ENCODE measurements around the gene SLC25A31. TPM values are rescaled to one million over a fixed set of nuclear protein-coding genes. Genes with fewer than 3 reads are reported as not detected.

SLC25A31 gene
- total RNA-seq, 1 donor from 2014 or later: not detected

DNA sequence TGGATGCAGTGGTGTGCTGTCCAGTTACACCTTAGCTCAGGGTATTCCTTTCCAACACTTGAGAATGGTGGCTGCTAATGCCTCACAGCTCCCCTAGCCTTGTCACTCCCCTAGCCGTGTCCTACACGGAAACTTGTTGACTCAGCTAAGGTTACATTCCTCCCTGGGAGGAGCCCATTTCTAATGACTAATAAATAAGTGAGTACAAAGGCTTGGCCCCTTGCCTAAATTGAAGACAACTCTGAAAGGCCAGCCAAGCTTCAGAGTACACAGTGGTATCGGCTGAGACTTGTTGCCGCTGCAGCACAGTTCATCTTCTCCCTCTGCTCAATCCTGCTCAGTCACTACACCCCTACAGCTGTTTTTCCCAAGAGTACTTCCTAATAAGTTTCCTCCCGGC is 21.2 kb upstream of the SLC25A31 start:
- Histone ChIP-seq H3K27ac (no peak overlapping the region), H3K36me3 (peaks cover 20% of the 10 kb centered on the region), H3K4me1 (no peaks in the 10 kb centered on the region), H3K27me3 (ENCODE audit: low read depth) (no peaks in the 10 kb centered on the region), H3K9me3 (no peaks in the 10 kb centered on the region), H3K4me3 (no peak overlapping the region)
- DNase-seq (no peak), ATAC-seq (peak; percentile 68 to 78)
- intact Hi-C loops (cut with DNase I): no loop called here
- TF ChIP-seq, protein P1, sequence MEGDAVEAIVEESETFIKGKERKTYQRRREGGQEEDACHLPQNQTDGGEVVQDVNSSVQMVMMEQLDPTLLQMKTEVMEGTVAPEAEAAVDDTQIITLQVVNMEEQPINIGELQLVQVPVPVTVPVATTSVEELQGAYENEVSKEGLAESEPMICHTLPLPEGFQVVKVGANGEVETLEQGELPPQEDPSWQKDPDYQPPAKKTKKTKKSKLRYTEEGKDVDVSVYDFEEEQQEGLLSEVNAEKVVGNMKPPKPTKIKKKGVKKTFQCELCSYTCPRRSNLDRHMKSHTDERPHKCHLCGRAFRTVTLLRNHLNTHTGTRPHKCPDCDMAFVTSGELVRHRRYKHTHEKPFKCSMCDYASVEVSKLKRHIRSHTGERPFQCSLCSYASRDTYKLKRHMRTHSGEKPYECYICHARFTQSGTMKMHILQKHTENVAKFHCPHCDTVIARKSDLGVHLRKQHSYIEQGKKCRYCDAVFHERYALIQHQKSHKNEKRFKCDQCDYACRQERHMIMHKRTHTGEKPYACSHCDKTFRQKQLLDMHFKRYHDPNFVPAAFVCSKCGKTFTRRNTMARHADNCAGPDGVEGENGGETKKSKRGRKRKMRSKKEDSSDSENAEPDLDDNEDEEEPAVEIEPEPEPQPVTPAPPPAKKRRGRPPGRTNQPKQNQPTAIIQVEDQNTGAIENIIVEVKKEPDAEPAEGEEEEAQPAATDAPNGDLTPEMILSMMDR (IDR thresholded peaks at IDR 0.05): no peak

DNA sequence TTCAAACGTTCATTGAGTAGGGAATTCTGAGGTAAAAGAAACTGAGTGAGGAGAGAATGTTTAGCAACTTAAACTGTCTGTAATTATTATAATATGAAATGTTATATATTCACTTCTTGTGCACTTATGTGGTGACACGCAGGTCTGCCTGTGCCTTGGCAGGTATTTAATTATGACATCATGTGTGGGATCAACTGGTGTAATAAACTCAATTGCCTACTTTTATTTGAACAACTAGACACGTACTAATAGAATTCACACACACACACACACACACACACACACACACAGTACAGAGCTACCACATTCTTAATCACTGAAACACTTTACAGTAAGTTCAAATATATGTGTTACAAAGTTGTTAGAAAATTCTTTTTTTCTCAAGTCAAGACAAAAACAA is 20.7 kb upstream of the SLC25A31 start:
- intact Hi-C loops (cut with DNase I): no loop called here
- TF ChIP-seq, protein P1 (IDR thresholded peaks at IDR 0.05): no peak
- Histone ChIP-seq H3K4me3 (no peak overlapping the region), H3K27ac (no peak overlapping the region), H3K36me3 (peaks cover 17% of the 10 kb centered on the region), H3K27me3 (ENCODE audit: low read depth) (no peaks in the 10 kb centered on the region), H3K9me3 (no peaks in the 10 kb centered on the region), H3K4me1 (no peaks in the 10 kb centered on the region)
- ATAC-seq (no peak), DNase-seq (no peak)

DNA sequence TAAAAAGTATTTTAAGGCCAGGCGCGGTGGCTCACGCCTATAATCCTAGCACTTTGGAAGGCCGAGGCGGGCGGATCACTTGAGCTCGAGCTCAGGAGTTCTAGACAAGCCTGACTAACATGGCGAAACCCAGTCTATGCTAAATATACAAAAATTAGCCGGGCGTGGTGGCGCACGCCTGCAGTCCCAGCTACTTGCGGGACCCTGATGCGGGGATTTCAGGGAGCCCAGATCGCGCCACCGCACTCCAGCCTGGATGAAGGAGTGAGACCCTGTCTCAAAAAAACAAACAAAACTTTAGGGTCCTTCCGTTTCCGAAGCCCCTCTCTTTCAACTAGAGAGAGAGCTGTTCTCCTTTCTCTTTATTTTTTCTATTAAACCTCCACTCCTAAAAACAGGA is 1.2 kb downstream of the SLC25A31 start:
- no peak for ATAC-seq
- no peak for DNase-seq

DNA sequence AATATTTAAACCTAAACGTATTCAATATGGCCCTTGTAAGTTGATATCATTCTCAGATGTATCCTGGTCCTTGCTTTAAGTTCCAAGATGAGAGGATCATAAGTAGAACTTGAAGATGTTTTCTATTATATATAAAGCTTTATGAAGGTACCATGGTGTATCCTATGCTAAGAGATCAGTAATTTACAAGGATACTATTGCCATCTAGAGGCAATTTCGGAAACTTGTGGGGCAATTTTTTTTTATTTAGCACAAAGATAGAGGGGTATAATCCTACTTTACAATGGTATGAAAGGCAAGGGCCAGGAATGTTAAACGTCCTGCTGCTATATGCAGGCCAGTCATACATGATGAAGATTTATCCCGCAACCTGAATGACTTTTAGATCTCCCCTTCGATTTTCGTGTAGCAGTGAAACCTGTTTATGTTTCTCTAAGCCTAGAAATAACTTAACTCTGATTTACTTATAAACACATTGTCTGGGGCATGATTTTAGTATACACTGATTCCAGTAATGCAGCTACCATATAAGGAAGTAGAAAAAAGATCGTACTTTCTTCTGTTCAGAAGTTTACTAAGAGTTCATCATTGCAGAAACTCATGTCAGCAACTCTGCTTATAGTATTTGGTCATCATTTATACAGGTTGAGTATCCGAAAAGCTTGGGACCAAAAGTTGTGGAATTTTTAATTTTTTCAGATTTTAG is 2.6 kb downstream of the SLC25A31 start:
- no peaks in the 10 kb centered on the region for H3K27me3 ChIP-seq (ENCODE audit: low read depth)
- no peaks in the 10 kb centered on the region for H3K9me3 ChIP-seq
- no peak for ATAC-seq
- H3K27ac ChIP-seq: no peak overlapping the region
- H3K36me3 ChIP-seq: no peaks in the 10 kb centered on the region
- intact Hi-C loops (cut with DNase I): loop anchor here (5.0 kb wide), 1 partner anchor 125 kb away; no protein-coding TSS in a partner anchor
- TF ChIP-seq, protein P1 (IDR thresholded peaks at IDR 0.05): peak; percentile 60
- no peak for DNase-seq
- no peak overlapping the region for H3K4me3 ChIP-seq
- H3K4me1 ChIP-seq: no peaks in the 10 kb centered on the region

More for the DNA sequence above, 1.2 kb downstream of the SLC25A31 start:
- Histone ChIP-seq H3K9me3 (no peaks in the 10 kb centered on the region), H3K27me3 (ENCODE audit: low read depth) (no peaks in the 10 kb centered on the region), H3K27ac (no peak overlapping the region), H3K36me3 (no peaks in the 10 kb centered on the region), H3K4me3 (no peak overlapping the region), H3K4me1 (no peaks in the 10 kb centered on the region)
- intact Hi-C loops (cut with DNase I): loop anchor here (5.0 kb wide), 1 partner anchor 124 kb away; no protein-coding TSS in a partner anchor
- TF ChIP-seq, protein P1 (IDR thresholded peaks at IDR 0.05): no peak

DNA sequence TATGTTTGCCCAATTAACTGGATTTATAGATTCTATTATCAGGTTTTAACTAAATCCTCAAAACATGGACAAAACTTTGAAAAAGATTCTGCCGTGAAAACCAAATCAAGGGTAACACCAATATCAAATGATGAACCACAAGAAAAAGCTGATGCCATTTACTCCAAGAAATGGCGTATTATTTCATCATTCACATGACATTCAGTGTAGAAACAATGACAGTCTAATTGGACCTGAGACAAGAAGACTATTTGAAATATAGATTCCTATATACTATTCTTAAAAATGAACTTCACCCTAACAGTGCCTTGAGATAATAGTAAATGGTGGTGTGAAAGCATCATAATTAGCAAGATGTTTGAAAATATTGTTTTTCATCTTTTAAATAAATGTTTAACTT is 4.8 kb downstream of the SLC25A31 start:
- no peak for ATAC-seq
- intact Hi-C loops (cut with DNase I): loop anchor here (5.0 kb wide), 1 partner anchor 128 kb away; no protein-coding TSS in a partner anchor
- Histone ChIP-seq H3K36me3 (no peaks in the 10 kb centered on the region), H3K4me1 (no peaks in the 10 kb centered on the region), H3K27ac (no peak overlapping the region), H3K27me3 (ENCODE audit: low read depth) (no peaks in the 10 kb centered on the region), H3K4me3 (no peak overlapping the region), H3K9me3 (no peaks in the 10 kb centered on the region)
- TF ChIP-seq, protein P1 (IDR thresholded peaks at IDR 0.05): no peak
- DNase-seq: no peak

All from lower lobe of right lung (tissue), 2 donors.